Measurements from ENCODE around the gene BORCS8. TPM values are rescaled to one million over a fixed set of nuclear protein-coding genes. Genes with fewer than 3 reads are reported as not detected.
A peak's percentile ranks its signal among the peaks of the same experiment; 100 is the strongest.

BORCS8 gene
- total and polyA plus RNA-seq, 12 donors: 21.1 to 33.2 (median 25.0) TPM

DNA sequence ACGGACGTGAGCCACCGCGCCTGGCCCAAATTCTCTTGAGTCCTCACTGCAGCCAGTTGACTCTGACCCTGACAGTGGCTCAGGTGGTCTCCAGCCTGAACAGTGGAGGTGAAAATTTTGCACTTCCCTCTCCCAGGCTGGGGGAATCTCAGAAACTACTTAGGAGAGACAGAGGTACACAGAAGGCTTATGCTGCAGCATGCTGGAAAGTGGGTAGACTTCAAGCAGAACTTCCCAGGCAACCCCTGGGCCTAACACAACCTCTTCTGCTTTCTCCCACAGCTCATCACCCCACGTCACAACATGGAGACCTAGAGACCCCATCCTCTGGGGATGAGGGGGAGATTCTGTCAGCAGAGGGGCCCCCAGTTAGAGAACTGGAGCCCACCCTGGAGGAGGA lies 34.3 kb upstream of the BORCS8 start:
- no peak overlapping the region for H3K27ac ChIP-seq

DNA sequence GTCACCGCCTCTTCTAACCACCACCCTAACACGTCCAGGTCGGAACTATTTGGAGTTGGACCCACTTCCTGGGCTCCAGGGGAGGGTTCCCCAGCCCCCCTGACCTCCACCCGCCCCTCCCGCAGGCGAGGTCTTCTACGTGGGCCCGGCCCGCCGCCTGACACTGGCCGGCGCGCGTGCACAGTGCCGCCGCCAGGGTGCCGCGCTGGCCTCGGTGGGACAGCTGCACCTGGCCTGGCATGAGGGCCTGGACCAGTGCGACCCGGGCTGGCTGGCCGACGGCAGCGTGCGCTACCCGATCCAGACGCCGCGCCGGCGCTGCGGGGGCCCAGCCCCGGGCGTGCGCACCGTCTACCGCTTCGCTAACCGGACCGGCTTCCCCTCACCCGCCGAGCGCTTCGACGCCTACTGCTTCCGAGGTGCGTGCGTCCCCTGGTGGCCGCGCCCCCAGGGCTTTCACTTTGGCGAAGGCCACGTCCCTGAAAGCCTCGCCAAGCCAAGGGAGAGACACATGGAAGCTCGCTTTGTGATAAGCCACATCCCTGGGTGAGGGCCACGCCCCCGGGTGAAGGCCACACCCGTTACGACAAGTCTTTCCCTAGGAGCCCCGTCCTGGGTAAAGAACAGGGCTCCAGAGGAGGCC lies 33.0 kb upstream of the BORCS8 start:
- peak overlapping the region in 8 of 10 donors; percentile 21 to 53 (median 37) for H3K4me3 ChIP-seq
- no peaks in the 10 kb centered on the region for H3K9me3 ChIP-seq
- 1 to 2% methylated on average over 59 of the region's 59 CpGs for WGBS, 2 donors
- peaks cover 8 to 76% (median 45%) of the 10 kb centered on the region in 7 donors for H3K27me3 ChIP-seq
- TF ChIP-seq, protein P1, sequence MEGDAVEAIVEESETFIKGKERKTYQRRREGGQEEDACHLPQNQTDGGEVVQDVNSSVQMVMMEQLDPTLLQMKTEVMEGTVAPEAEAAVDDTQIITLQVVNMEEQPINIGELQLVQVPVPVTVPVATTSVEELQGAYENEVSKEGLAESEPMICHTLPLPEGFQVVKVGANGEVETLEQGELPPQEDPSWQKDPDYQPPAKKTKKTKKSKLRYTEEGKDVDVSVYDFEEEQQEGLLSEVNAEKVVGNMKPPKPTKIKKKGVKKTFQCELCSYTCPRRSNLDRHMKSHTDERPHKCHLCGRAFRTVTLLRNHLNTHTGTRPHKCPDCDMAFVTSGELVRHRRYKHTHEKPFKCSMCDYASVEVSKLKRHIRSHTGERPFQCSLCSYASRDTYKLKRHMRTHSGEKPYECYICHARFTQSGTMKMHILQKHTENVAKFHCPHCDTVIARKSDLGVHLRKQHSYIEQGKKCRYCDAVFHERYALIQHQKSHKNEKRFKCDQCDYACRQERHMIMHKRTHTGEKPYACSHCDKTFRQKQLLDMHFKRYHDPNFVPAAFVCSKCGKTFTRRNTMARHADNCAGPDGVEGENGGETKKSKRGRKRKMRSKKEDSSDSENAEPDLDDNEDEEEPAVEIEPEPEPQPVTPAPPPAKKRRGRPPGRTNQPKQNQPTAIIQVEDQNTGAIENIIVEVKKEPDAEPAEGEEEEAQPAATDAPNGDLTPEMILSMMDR (IDR thresholded peaks at IDR 0.05): peak; percentile 31 to 81 (median 56)
- ATAC-seq (peak in 6 of 8 donors; percentile 28 to 74 (median 56)), DNase-seq (peak; percentile 26 to 57)
- H3K4me1 ChIP-seq: peaks cover 0 to 10% (median 0%) of the 10 kb centered on the region in 9 donors
- no peak overlapping the region for H3K27ac ChIP-seq
- intact Hi-C loops (cut with DNase I): loop anchor here in 1 of 10 donors (5.0 kb wide), 1 partner anchor 78 kb away; no protein-coding TSS in a partner anchor
- no peaks in the 10 kb centered on the region for H3K36me3 ChIP-seq

More for the DNA sequence above, 34.3 kb upstream of the BORCS8 start:
- H3K27me3 ChIP-seq: peaks cover 8 to 83% (median 48%) of the 10 kb centered on the region in 7 donors
- TF ChIP-seq, protein P1 (IDR thresholded peaks at IDR 0.05): no peak
- no peaks in the 10 kb centered on the region for H3K9me3 ChIP-seq
- peaks cover 0 to 10% (median 0%) of the 10 kb centered on the region in 9 donors for H3K4me1 ChIP-seq
- H3K4me3 ChIP-seq: no peak overlapping the region
- WGBS, 2 donors: 78 to 81% methylated on average over 5 of the region's 5 CpGs
- ATAC-seq (no peak), DNase-seq (no peak)
- H3K36me3 ChIP-seq: no peaks in the 10 kb centered on the region
- intact Hi-C loops (cut with DNase I): no loop called here

GRCh38 chr19:19224150-19224851 lies 32.3 kb upstream of the BORCS8 start:
- Histone ChIP-seq H3K27me3 (peaks cover 8 to 75% (median 45%) of the 10 kb centered on the region in 7 donors), H3K4me1 (peaks cover 0 to 10% (median 0%) of the 10 kb centered on the region in 9 donors), H3K36me3 (no peaks in the 10 kb centered on the region), H3K27ac (no peak overlapping the region), H3K4me3 (peak overlapping the region in 4 of 10 donors; percentile 21 to 53 (median 44)), H3K9me3 (no peaks in the 10 kb centered on the region)
- TF ChIP-seq, protein P1 (IDR thresholded peaks at IDR 0.05): no peak
- no peak for ATAC-seq
- WGBS, 2 donors: 64 to 66% methylated on average over 17 of the region's 17 CpGs
- DNase-seq: no peak
- intact Hi-C loops (cut with DNase I): loop anchor here in 1 of 10 donors (5.0 kb wide), 1 partner anchor 77 kb away; no protein-coding TSS in a partner anchor

DNA sequence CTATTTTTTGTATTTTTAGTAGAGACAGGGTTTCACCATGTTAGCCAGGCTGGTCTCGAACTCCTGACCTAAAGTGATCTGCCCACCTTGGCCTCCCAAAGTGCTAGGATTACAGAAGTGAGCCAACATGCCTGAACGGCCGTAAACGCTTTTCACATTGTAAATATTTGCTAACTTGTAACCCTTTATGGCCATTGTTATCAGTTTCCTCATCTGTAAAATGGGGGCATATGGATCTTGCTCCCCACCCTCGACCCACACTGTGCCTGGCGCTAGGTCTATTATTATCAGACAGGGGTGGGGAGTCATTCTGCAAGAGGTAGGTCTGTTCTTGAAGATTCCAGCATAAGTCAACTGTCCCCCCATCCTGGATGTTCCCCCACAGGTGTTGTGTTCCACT lies 31.7 kb upstream of the BORCS8 start:
- intact Hi-C loops (cut with DNase I): loop anchor here in 1 of 10 donors (5.0 kb wide), 1 partner anchor 76 kb away; no protein-coding TSS in a partner anchor
- no peak overlapping the region for H3K27ac ChIP-seq
- H3K4me3 ChIP-seq: no peak overlapping the region
- no peaks in the 10 kb centered on the region for H3K36me3 ChIP-seq
- H3K27me3 ChIP-seq: peaks cover 8 to 75% (median 45%) of the 10 kb centered on the region in 7 donors
- no peaks in the 10 kb centered on the region for H3K9me3 ChIP-seq
- ATAC-seq (no peak), DNase-seq (no peak)
- WGBS, 2 donors: 82 to 86% methylated on average over 6 of the region's 6 CpGs
- peaks cover 0 to 10% (median 0%) of the 10 kb centered on the region in 9 donors for H3K4me1 ChIP-seq
- TF ChIP-seq, protein P1 (IDR thresholded peaks at IDR 0.05): no peak
